ENCODE measurements around the gene PLIN1. TPM values are rescaled to one million over a fixed set of nuclear protein-coding genes. Genes with fewer than 3 reads are reported as not detected.
A peak's percentile ranks its signal among the peaks of the same experiment; 100 is the strongest.

The PLIN1 gene
- total RNA-seq, 1 donor from 2014 or later, result 3.9 TPM

GRCh38 chr15:89630974-89631901 is 47.9 kb downstream of the PLIN1 start:
- DNase-seq (ENCODE audit: low spot score), result peak; percentile 49
- intact Hi-C loops (cut with DNase I), result no loop called here

- intact Hi-C loops (cut with DNase I), result no loop called here
- no peak for DNase-seq (ENCODE audit: low spot score)
These were observed 48.9 kb downstream of the PLIN1 start for GRCh38 chr15:89630260-89630659.

- no peak for DNase-seq (ENCODE audit: low spot score)
- intact Hi-C loops (cut with DNase I), result no loop called here
These were observed 49.3 kb downstream of the PLIN1 start for GRCh38 chr15:89629829-89630228.

GRCh38 chr15:89628806-89629715 is 50.1 kb downstream of the PLIN1 start:
- no peak for DNase-seq (ENCODE audit: low spot score)
- intact Hi-C loops (cut with DNase I), result no loop called here

- intact Hi-C loops (cut with DNase I), result no loop called here
- DNase-seq (ENCODE audit: low spot score), result peak; percentile 57
These were observed 50.9 kb downstream of the PLIN1 start for GRCh38 chr15:89628301-89628700.

GRCh38 chr15:89627256-89627970 is 51.8 kb downstream of the PLIN1 start:
- no peak for DNase-seq (ENCODE audit: low spot score)

GRCh38 chr15:89625716-89626115 is 53.5 kb downstream of the PLIN1 start:
- intact Hi-C loops (cut with DNase I), result no loop called here
- DNase-seq (ENCODE audit: low spot score), result peak; percentile 41

More at GRCh38 chr15:89627256-89627970, 51.8 kb downstream of the PLIN1 start:
- intact Hi-C loops (cut with DNase I), result no loop called here

- intact Hi-C loops (cut with DNase I), result no loop called here
- DNase-seq (ENCODE audit: low spot score), result no peak
These were observed 56.0 kb downstream of the PLIN1 start for GRCh38 chr15:89623165-89623564.

- intact Hi-C loops (cut with DNase I), result no loop called here
- no peak for DNase-seq (ENCODE audit: low spot score)
These were observed 57.6 kb downstream of the PLIN1 start for GRCh38 chr15:89621547-89621946.

- DNase-seq (ENCODE audit: low spot score), result no peak
- intact Hi-C loops (cut with DNase I), result no loop called here
These were observed 62.9 kb downstream of the PLIN1 start for GRCh38 chr15:89616228-89616627.

- DNase-seq (ENCODE audit: low spot score), result no peak
- intact Hi-C loops (cut with DNase I), result no loop called here
These were observed 64.0 kb downstream of the PLIN1 start for GRCh38 chr15:89615135-89615534.

Other genes starting within 250 kb of the PLIN1 start
- gene RHCG, start 182.8 kb downstream of the PLIN1 start, total RNA-seq, result 2.0 TPM
- gene TICRR, start 103.9 kb downstream of the PLIN1 start, total RNA-seq, result 0.03 TPM
- 5.8 TPM for gene KIF7, start 23.9 kb downstream of the PLIN1 start, total RNA-seq
- gene PEX11A, start 11.4 kb upstream of the PLIN1 start, total RNA-seq, result 5.0 TPM
- not detected for gene WDR93, start 11.4 kb upstream of the PLIN1 start, total RNA-seq
- gene MESP1, start 71.9 kb upstream of the PLIN1 start, total RNA-seq, result 0.86 TPM
- gene MESP2, start 97.0 kb upstream of the PLIN1 start, total RNA-seq, result 0.19 TPM
- gene ANPEP, start 135.5 kb upstream of the PLIN1 start, total RNA-seq, result 4.3 TPM
- 33.6 TPM for gene AP3S2, start 214.6 kb upstream of the PLIN1 start, total RNA-seq
- 14.4 TPM for gene ARPIN, start 233.6 kb upstream of the PLIN1 start, total RNA-seq

Measured in cardiac septum (tissue), 1 donor.